HG02938 (cell line): Measurements from ENCODE around the gene IGFBP6.

Source experiments
- ATAC-seq: cut with Tn5 transposase; IDR thresholded peaks from one replicate; pipeline ENCODE4 v1.9.1; 2021; ENCODE audit warnings: mild to moderate bottlenecking, moderate library complexity; ENCODE audit not compliant: unreplicated experiment

IGFBP6 gene

GRCh38 chr12:53069621-53070410 lies 27.7 kb upstream of the IGFBP6 start:
- ATAC-seq: no peak

GRCh38 chr12:53070877-53071492 lies 26.5 kb upstream of the IGFBP6 start:
- no peak for ATAC-seq

- no peak for ATAC-seq
These were observed 25.6 kb upstream of the IGFBP6 start for GRCh38 chr12:53071591-53072551.

GRCh38 chr12:53073881-53074280 lies 23.6 kb upstream of the IGFBP6 start:
- no peak for ATAC-seq

DNA sequence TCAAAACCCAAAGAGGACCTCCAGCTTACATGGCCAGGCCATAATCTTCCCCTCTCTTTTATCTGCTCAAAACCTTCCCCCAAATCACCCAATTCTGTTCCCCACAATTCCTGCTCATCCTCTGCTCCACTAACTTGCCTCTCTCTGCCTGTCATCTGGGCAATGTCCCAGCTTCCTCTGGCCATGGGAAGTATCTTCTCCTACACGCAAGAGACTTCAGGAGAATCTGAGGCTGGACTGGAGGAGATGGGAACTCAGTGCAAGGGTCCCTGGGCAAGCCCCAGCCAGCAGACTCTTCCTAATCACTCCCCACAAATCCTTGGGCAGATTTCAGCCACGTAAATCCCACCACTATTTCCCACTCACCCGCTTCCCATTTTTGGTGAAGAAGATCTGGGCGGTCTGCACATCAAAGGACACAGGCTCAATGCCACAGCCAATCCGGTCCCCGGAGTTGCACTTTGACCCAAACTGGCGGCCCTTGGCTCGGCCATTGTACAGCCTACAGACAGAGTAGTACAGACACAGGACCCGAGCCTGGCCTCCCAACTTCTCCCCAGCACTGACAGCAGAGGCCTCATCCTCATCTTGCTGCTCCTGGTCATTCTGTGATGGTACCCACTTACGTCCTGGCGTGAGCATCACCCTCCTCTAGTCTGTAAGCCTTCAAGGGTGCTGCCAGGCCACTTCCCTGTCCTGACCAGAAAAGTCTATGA lies 23.0 kb upstream of the IGFBP6 start:
- ATAC-seq: no peak

DNA sequence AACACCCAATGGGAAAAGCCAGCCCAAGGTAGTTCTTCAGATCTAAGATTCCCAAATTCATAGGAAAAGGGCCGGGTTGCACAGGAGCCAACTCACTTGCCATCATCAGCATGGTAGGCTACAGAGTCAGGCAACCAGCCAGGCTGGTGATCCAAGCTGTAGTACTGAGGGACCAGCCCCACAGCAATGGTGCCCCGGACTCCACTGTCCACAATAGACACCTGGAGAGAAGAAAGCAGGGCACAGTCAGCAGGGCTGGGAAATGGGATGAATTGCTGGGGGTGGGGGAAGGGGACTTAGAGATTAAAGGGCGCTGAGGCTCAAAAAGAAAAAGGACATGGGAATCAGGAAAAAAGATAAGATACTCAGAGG lies 22.5 kb upstream of the IGFBP6 start:
- no peak for ATAC-seq

- no peak for ATAC-seq
These were observed 21.0 kb upstream of the IGFBP6 start for GRCh38 chr12:53076461-53076860.

- no peak for ATAC-seq
These were observed 20.4 kb upstream of the IGFBP6 start for GRCh38 chr12:53077030-53077429.

GRCh38 chr12:53078425-53079225 lies 18.8 kb upstream of the IGFBP6 start:
- peak; percentile 32 for ATAC-seq

DNA sequence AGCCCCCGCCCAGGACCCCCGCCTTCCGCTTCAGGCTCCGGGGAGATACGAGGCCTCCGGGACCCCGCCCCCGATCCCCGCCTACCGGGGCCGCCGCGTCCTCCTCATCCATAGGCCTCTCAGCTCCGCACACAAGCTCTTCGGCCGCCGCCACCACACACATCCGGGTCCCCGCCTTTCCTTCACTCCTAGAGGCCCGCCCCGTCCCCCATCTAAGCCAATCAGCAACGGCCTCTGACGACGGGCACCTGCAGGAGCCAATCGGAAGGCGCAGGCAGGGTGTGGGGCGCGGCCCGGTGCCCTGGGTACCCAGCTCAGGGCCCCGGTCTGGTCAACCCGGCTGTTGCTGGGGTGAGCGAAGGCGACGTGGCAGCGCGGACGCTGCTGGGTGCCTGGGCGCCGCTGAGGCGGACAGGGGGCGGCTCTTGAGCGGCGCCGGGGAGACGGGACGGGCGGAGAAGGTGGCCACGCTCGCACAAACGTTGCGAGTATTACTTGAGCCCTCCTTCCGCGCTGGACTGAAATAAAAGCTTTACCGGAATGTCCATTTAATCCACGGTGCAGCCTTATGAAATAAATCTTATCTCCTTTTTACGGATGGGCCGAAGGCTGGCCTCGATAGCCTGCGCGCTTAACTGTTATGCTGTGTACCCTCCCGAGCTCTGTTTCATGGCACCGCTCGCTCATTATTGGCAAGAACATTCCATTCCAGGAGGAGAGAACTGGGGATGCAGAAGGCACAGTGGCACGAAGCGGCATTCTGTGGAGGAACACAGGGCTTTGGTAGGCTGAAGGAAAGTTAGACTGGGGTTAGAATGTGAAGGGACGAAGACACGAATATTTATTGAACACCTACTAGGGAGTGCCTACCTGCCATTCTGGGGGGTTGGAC lies 18.0 kb upstream of the IGFBP6 start, which contains the start of gene SPRYD3:
Gene SPRYD3 (minus strand): TSS at position 165 of the 892 bp plus-strand sequence. CDS start 57 bp downstream, at position 108.
- peak; percentile 97 for ATAC-seq

DNA sequence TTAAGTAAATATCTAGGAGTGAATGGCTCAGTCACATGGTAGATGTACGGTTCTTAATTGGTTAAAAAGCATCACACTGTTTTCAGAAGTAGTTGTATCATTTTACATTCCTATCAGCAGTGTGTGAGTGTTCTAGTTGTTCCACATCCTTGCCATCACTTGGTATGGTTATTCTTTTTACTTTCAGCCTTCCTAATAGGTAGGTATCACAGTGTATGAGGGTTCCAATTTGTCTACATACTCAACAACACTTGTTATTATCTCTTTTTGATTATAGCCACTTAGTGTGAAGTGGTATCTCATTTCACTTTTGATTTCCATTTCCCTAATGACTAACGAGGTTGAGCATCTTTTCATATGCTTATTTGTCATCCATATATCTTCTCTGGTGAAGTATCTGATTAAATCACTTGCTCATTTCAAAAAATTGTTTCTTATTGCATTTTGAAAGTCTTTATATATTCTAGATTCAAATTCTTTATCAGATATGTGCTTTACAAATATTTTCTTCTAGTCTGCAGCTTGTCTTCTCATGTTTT lies 14.8 kb upstream of the IGFBP6 start:
- no peak for ATAC-seq

GRCh38 chr12:53086361-53086760 lies 11.1 kb upstream of the IGFBP6 start:
- no peak for ATAC-seq

- ATAC-seq: no peak
These were observed 7.4 kb upstream of the IGFBP6 start for GRCh38 chr12:53090105-53090504.

DNA sequence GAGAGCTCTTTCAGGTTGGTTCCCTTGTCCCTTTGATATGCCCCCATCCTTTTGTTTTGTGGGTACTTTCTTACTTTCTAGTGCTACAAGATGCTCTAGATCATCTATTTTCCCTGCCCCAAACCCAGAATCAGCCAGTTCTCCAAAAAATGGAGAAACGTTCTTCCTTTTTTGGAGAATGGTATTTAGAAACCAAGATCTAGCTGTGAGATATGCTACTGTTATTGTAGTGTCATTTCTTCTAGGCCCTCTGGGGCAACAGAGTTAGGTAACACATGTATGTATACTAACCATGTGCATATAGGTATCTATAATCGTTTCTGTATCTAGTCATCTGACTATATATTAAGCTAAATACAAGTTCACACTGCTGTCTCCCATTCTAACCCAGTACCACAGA lies 6.9 kb upstream of the IGFBP6 start:
- ATAC-seq: no peak

DNA sequence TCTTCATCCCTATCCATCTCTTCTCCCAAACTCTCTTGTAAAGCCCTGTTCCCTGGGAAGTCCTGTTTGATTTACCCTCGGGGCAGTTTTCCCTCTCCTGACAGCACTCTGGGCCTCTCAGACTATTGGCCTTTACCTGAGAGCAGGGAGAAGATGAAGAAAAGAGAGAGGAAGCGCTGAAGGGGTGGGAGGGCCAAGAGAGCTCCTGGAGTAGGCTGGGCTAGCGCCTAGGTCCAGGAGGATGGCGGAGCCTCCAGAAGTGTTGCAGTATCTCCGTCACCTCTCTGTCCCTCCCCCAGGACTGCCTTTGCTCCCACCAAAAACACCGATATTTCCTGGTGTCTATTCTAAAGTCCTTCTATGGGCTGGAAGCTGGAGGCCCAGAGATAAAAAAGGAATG lies 5.7 kb upstream of the IGFBP6 start:
- ATAC-seq: no peak

GRCh38 chr12:53093777-53094393 lies 3.6 kb upstream of the IGFBP6 start:
- ATAC-seq: no peak

DNA sequence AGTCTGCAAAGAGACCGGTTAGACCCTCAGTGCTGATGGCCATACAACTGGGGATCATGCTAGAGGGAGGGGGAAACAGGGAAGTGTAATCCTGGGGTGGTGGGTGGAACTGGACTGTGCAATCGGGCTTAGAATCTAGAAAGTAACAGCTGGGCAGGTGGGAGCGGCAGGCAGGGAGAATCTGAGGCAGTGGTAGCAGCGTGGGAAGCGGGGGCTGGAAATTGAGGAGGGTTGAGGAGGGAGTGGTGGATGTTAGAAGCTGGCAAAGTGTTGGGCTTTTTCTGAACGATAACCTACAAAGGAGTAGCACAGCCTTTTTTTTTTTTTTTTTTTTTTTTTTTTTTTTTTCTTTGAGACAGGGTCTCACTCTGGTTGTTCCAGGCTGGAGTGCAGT lies 3.1 kb upstream of the IGFBP6 start:
- ATAC-seq: no peak
